NCI-H345 treated with DMSO at 0.1 percent for 48 hours (cell line): ENCODE measurements around the gene NAGLU.
"Not testable (repeated sequence)": the region's sequence is repeated elsewhere in the genome, so short reads cannot be mapped to it uniquely, and the experiment has no call there.

Experiments
- DNase-seq: peaks from one replicate; lab custom pipeline; 2025; ENCODE audit not compliant: unreplicated experiment; lab: John Stamatoyannopoulos, UW

Gene NAGLU

GRCh38 chr17:42543190-42544079 is 7.4 kb downstream of the NAGLU start:
- no peak for DNase-seq

- no peak for DNase-seq
Observed at GRCh38 chr17:42544874-42545283, 8.8 kb downstream of the NAGLU start.

- DNase-seq, result not testable (repeated sequence)
Observed at GRCh38 chr17:42545755-42546505, 9.9 kb downstream of the NAGLU start.

GRCh38 chr17:42547001-42547461 is 11.0 kb downstream of the NAGLU start:
- DNase-seq, result no peak

GRCh38 chr17:42547698-42548069 is 11.6 kb downstream of the NAGLU start:
- DNase-seq, result no peak

- DNase-seq, result peak; percentile 71
Observed at GRCh38 chr17:42548070-42548837, 12.2 kb downstream of the NAGLU start.

- DNase-seq, result no peak
Observed at GRCh38 chr17:42548993-42549755, 13.1 kb downstream of the NAGLU start.

- not testable (repeated sequence) for DNase-seq
Observed at GRCh38 chr17:42552736-42553135, 16.7 kb downstream of the NAGLU start, which contains the start of gene HSD17B1. Gene HSD17B1 (plus strand): TSS chr17:42552923. CDS start chr17:42552934, 11 bp downstream.

- no peak for DNase-seq
Observed at GRCh38 chr17:42553161-42553818, 17.2 kb downstream of the NAGLU start.

GRCh38 chr17:42553866-42554249 is 17.8 kb downstream of the NAGLU start:
- no peak for DNase-seq

GRCh38 chr17:42554250-42555121 is 18.4 kb downstream of the NAGLU start:
- peak; percentile 44 for DNase-seq

GRCh38 chr17:42555122-42555622 is 19.1 kb downstream of the NAGLU start:
- DNase-seq, result no peak

GRCh38 chr17:42555961-42556617 is 20.0 kb downstream of the NAGLU start:
- not testable (repeated sequence) for DNase-seq

- no peak for DNase-seq
Observed at GRCh38 chr17:42559075-42559474, 23.0 kb downstream of the NAGLU start.

GRCh38 chr17:42560246-42560645 is 24.2 kb downstream of the NAGLU start:
- no peak for DNase-seq

- DNase-seq, result peak; percentile 93
Observed at GRCh38 chr17:42561897-42562387, 25.9 kb downstream of the NAGLU start, which contains the start of gene COASY. Gene COASY (plus strand): TSS chr17:42562148. CDS start chr17:42562623, 475 bp downstream.

- DNase-seq, result no peak
Observed at GRCh38 chr17:42562388-42563142, 26.5 kb downstream of the NAGLU start.
